ENCODE data around the gene SURF2. TPM values are rescaled to one million over a fixed set of nuclear protein-coding genes. Genes with fewer than 3 reads are reported as not detected.

Gene SURF2
- total RNA-seq, 5 donors from 2014 or later (not counting 1 experiment from before 2014, with no cell fraction given): 17.0 to 25.3 (median 24.9) TPM

DNA sequence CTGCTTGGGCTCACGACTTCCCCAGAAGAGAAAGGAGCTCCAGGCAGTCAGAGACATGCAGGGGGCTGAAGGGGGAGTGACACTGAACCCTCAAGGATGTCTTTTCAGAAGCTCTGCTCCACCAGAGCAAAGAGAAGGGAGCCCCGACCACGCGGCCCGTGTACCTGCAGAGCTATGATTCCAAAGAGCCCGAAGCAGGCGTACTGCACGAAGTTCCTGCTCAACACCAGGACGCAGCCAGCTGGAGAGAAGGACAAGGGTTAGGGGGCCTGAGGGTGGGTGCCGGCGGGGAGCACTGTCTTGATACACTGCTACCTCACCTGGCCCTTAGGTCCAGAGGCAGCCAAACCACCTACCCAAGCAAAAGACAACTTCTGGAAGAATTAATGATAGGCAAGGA, 10.1 kb downstream of the SURF2 start:
- no peaks in the 10 kb centered on the region for H3K27me3 ChIP-seq (replicated peaks in 1 of 2; ENCODE audit: control insufficient read depth in 2 of 2, extremely low read depth in 1 of 2, insufficient read depth in 2 of 2, low read length in 1 of 2)
- Mint-ChIP-seq H3K27me3 (no peaks in the 10 kb centered on the region), H3K4me1 (peaks cover 40 to 63% (median 53%) of the 10 kb centered on the region in 3 donors), H3K9me3 (no peaks in the 10 kb centered on the region), H3K4me3 (no peak overlapping the region), H3K27ac (no peak overlapping the region), H3K36me3 (peaks cover 40% of the 10 kb centered on the region)
- H3K36me3 ChIP-seq (ENCODE audit: control insufficient read depth in 2 of 2, extremely low read depth in 1 of 2, insufficient read depth in 1 of 2, low read length in 1 of 2): peaks cover 17 to 78% of the 10 kb centered on the region in 2 donors
- H3K27ac ChIP-seq (ENCODE audit: low read length): no peak overlapping the region
- H3K4me3 ChIP-seq (ENCODE audit: control insufficient read depth in 1 of 2, extremely low read depth in 1 of 2, low read length in 1 of 2): no peak overlapping the region
- DNase-seq: no peak
- no peaks in the 10 kb centered on the region for H3K9me3 ChIP-seq
- CTCF ChIA-PET: interaction anchor here in 1 of 2 donors (1.6 kb wide), 1 partner anchor 18 kb away, joined by 4 read pairs; the partner anchor contains the start of genes MED22 and RPL7A
- POLR2A ChIA-PET: interaction anchor here in 1 of 2 donors (0.5 kb wide), 1 partner anchor 275 kb away, joined by 9 read pairs; no protein-coding TSS in a partner anchor
- H3K4me1 ChIP-seq (ENCODE audit: control insufficient read depth in 1 of 2, extremely low read depth in 1 of 2, insufficient read depth in 2 of 2, low read length in 2 of 2): peaks cover 21 to 55% of the 10 kb centered on the region in 2 experiments
- no peak for ATAC-seq (replicated peaks in 1 of 4)
- WGBS (ENCODE audit: insufficient coverage): 96% methylated on average over 9 of the region's 11 CpGs

- Histone ChIP-seq H3K27me3 (replicated peaks in 1 of 2; ENCODE audit: control insufficient read depth in 2 of 2, extremely low read depth in 1 of 2, insufficient read depth in 2 of 2, low read length in 1 of 2) (no peaks in the 10 kb centered on the region), H3K27ac (ENCODE audit: low read length) (no peak overlapping the region), H3K4me3 (ENCODE audit: control insufficient read depth in 1 of 2, extremely low read depth in 1 of 2, low read length in 1 of 2) (no peak overlapping the region), H3K4me1 (ENCODE audit: control insufficient read depth in 1 of 2, extremely low read depth in 1 of 2, insufficient read depth in 2 of 2, low read length in 2 of 2) (peaks cover 29 to 63% of the 10 kb centered on the region in 2 experiments), H3K36me3 (ENCODE audit: control insufficient read depth in 2 of 2, extremely low read depth in 1 of 2, insufficient read depth in 1 of 2, low read length in 1 of 2) (peaks cover 14 to 70% of the 10 kb centered on the region in 2 donors), H3K9me3 (no peaks in the 10 kb centered on the region)
- CTCF ChIA-PET: no interaction called here
- Mint-ChIP-seq H3K27ac (no peak overlapping the region), H3K4me1 (peaks cover 48 to 70% (median 61%) of the 10 kb centered on the region in 3 donors), H3K4me3 (no peak overlapping the region), H3K27me3 (no peaks in the 10 kb centered on the region), H3K36me3 (peaks cover 32% of the 10 kb centered on the region), H3K9me3 (no peaks in the 10 kb centered on the region)
- WGBS (ENCODE audit: insufficient coverage): 93% methylated on average over 16 of the region's 22 CpGs
- POLR2A ChIA-PET: no interaction called here
- no peak for ATAC-seq (replicated peaks in 1 of 4)
- no peak for DNase-seq
Observed at GRCh38 chr9:133367221-133367620, 10.9 kb downstream of the SURF2 start.

DNA sequence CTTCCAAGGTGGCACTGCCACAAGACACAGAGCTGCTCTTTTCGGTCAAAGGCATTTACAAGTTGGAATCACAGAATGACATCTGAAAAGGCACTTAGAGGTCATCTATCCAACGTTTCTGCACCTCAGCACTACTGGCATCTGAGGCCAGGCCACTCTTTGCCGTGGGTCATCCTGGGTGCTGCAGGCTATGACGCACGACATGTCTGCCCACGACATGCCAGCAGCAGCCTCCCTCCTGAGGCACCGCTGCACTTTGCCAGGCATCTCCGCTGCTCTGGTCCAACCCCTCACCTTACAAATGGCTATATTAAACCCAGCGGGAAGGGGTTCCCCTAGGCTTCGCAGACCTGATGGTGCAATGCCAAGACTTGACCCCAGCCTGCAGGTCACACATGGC, 11.4 kb downstream of the SURF2 start:
- Mint-ChIP-seq H3K4me3 (no peak overlapping the region), H3K27me3 (no peaks in the 10 kb centered on the region), H3K9me3 (no peaks in the 10 kb centered on the region), H3K27ac (no peak overlapping the region), H3K4me1 (peaks cover 54 to 76% (median 67%) of the 10 kb centered on the region in 3 donors), H3K36me3 (peaks cover 30% of the 10 kb centered on the region)
- CTCF ChIA-PET: no interaction called here
- 93% methylated on average over 10 of the region's 10 CpGs for WGBS (ENCODE audit: insufficient coverage)
- DNase-seq (no peak), ATAC-seq (replicated peaks in 1 of 4) (no peak)
- Histone ChIP-seq H3K27me3 (replicated peaks in 1 of 2; ENCODE audit: control insufficient read depth in 2 of 2, extremely low read depth in 1 of 2, insufficient read depth in 2 of 2, low read length in 1 of 2) (no peaks in the 10 kb centered on the region), H3K4me1 (ENCODE audit: control insufficient read depth in 1 of 2, extremely low read depth in 1 of 2, insufficient read depth in 2 of 2, low read length in 2 of 2) (peaks cover 35 to 68% of the 10 kb centered on the region in 2 experiments), H3K36me3 (ENCODE audit: control insufficient read depth in 2 of 2, extremely low read depth in 1 of 2, insufficient read depth in 1 of 2, low read length in 1 of 2) (peaks cover 12 to 68% of the 10 kb centered on the region in 2 donors), H3K4me3 (ENCODE audit: control insufficient read depth in 1 of 2, extremely low read depth in 1 of 2, low read length in 1 of 2) (no peak overlapping the region), H3K27ac (ENCODE audit: low read length) (no peak overlapping the region), H3K9me3 (no peaks in the 10 kb centered on the region)
- POLR2A ChIA-PET: no interaction called here

- peak overlapping the region; percentile 49 to 92 (median 70) for H3K4me3 Mint-ChIP-seq
- no peaks in the 10 kb centered on the region for H3K9me3 Mint-ChIP-seq
- Histone ChIP-seq H3K4me1 (ENCODE audit: control insufficient read depth in 1 of 2, extremely low read depth in 1 of 2, insufficient read depth in 2 of 2, low read length in 2 of 2) (peaks cover 35 to 74% of the 10 kb centered on the region in 2 experiments), H3K36me3 (ENCODE audit: control insufficient read depth in 2 of 2, extremely low read depth in 1 of 2, insufficient read depth in 1 of 2, low read length in 1 of 2) (peaks cover 12 to 63% of the 10 kb centered on the region in 2 donors), H3K27ac (ENCODE audit: low read length) (peak overlapping the region; percentile 94), H3K4me3 (ENCODE audit: control insufficient read depth in 1 of 2, extremely low read depth in 1 of 2, low read length in 1 of 2) (no peak overlapping the region), H3K9me3 (no peaks in the 10 kb centered on the region), H3K27me3 (replicated peaks in 1 of 2; ENCODE audit: control insufficient read depth in 2 of 2, extremely low read depth in 1 of 2, insufficient read depth in 2 of 2, low read length in 1 of 2) (no peaks in the 10 kb centered on the region)
- DNase-seq (no peak), ATAC-seq (replicated peaks in 1 of 4) (no peak)
- no peaks in the 10 kb centered on the region for H3K27me3 Mint-ChIP-seq
- CTCF ChIA-PET: no interaction called here
- POLR2A ChIA-PET: no interaction called here
- H3K27ac Mint-ChIP-seq: peak overlapping the region; percentile 93 to 95
- H3K36me3 Mint-ChIP-seq: peaks cover 26% of the 10 kb centered on the region
- WGBS (ENCODE audit: insufficient coverage): 80% methylated on average over 13 of the region's 18 CpGs
- H3K4me1 Mint-ChIP-seq: peaks cover 60 to 82% (median 72%) of the 10 kb centered on the region in 3 donors
Observed at GRCh38 chr9:133368249-133368881, 12.0 kb downstream of the SURF2 start.

GRCh38 chr9:133369422-133369821, 13.1 kb downstream of the SURF2 start:
- Mint-ChIP-seq H3K9me3 (no peaks in the 10 kb centered on the region), H3K4me3 (peak overlapping the region; percentile 73 to 92 (median 76)), H3K4me1 (peaks cover 62 to 84% (median 79%) of the 10 kb centered on the region in 3 donors), H3K27me3 (no peaks in the 10 kb centered on the region), H3K27ac (peak overlapping the region; percentile 93 to 95), H3K36me3 (peaks cover 18% of the 10 kb centered on the region)
- Histone ChIP-seq H3K27me3 (replicated peaks in 1 of 2; ENCODE audit: control insufficient read depth in 2 of 2, extremely low read depth in 1 of 2, insufficient read depth in 2 of 2, low read length in 1 of 2) (no peaks in the 10 kb centered on the region), H3K27ac (ENCODE audit: low read length) (peak overlapping the region; percentile 94), H3K9me3 (no peaks in the 10 kb centered on the region), H3K4me3 (ENCODE audit: control insufficient read depth in 1 of 2, extremely low read depth in 1 of 2, low read length in 1 of 2) (no peak overlapping the region), H3K36me3 (ENCODE audit: control insufficient read depth in 2 of 2, extremely low read depth in 1 of 2, insufficient read depth in 1 of 2, low read length in 1 of 2) (peaks cover 12 to 58% of the 10 kb centered on the region in 2 donors), H3K4me1 (ENCODE audit: control insufficient read depth in 1 of 2, extremely low read depth in 1 of 2, insufficient read depth in 2 of 2, low read length in 2 of 2) (peaks cover 40 to 85% of the 10 kb centered on the region in 2 experiments)
- POLR2A ChIA-PET: interaction anchor here in 1 of 2 donors (0.6 kb wide), 1 partner anchor 18 kb away, joined by 4 read pairs; no protein-coding TSS in a partner anchor
- CTCF ChIA-PET: interaction anchor here in 1 of 2 donors (2.3 kb wide), 1 partner anchor 19 kb away, joined by 11 read pairs; no protein-coding TSS in a partner anchor
- 58% methylated on average over 5 of the region's 6 CpGs for WGBS (ENCODE audit: insufficient coverage)
- ATAC-seq (replicated peaks in 1 of 4) (no peak), DNase-seq (no peak)

GRCh38 chr9:133369933-133370332, 13.6 kb downstream of the SURF2 start:
- peak overlapping the region; percentile 94 for H3K27ac ChIP-seq (ENCODE audit: low read length)
- Mint-ChIP-seq H3K27me3 (no peaks in the 10 kb centered on the region), H3K4me3 (peak overlapping the region; percentile 73 to 92 (median 76)), H3K4me1 (peaks cover 67 to 89% (median 83%) of the 10 kb centered on the region in 3 donors), H3K9me3 (no peaks in the 10 kb centered on the region), H3K27ac (peak overlapping the region; percentile 93 to 95), H3K36me3 (peaks cover 22% of the 10 kb centered on the region)
- ATAC-seq (replicated peaks in 1 of 4) (no peak), DNase-seq (peak in 1 of 35 experiments; percentile 52)
- peaks cover 12 to 55% of the 10 kb centered on the region in 2 donors for H3K36me3 ChIP-seq (ENCODE audit: control insufficient read depth in 2 of 2, extremely low read depth in 1 of 2, insufficient read depth in 1 of 2, low read length in 1 of 2)
- no peaks in the 10 kb centered on the region for H3K9me3 ChIP-seq
- peaks cover 45 to 87% of the 10 kb centered on the region in 2 experiments for H3K4me1 ChIP-seq (ENCODE audit: control insufficient read depth in 1 of 2, extremely low read depth in 1 of 2, insufficient read depth in 2 of 2, low read length in 2 of 2)
- H3K4me3 ChIP-seq (ENCODE audit: control insufficient read depth in 1 of 2, extremely low read depth in 1 of 2, low read length in 1 of 2): no peak overlapping the region
- CTCF ChIA-PET: interaction anchor here in 1 of 2 donors (0.6 to 2.3 kb wide), 3 partner anchors 11 to 766 kb away, joined by 3 to 11 read pairs (median 5); partner anchors contain the start of gene WDR5
- POLR2A ChIA-PET: interaction anchor here in 1 of 2 donors (0.6 kb wide), 1 partner anchor 18 kb away, joined by 4 read pairs; no protein-coding TSS in a partner anchor
- 70% methylated on average over 4 of the region's 7 CpGs for WGBS (ENCODE audit: insufficient coverage)
- H3K27me3 ChIP-seq (replicated peaks in 1 of 2; ENCODE audit: control insufficient read depth in 2 of 2, extremely low read depth in 1 of 2, insufficient read depth in 2 of 2, low read length in 1 of 2): no peaks in the 10 kb centered on the region
